Ishikawa (cell line): ENCODE results near the gene EDC4.

Experiments
- CEBPB ChIP-seq: IDR thresholded peaks from 2 replicates; pipeline ENCODE4 v1.6.1; 2012
- CREB1 ChIP-seq: IDR thresholded peaks from 2 replicates; pipeline ENCODE4 v1.6.1; 2012; ENCODE audit warnings: low read depth
- EP300 ChIP-seq: IDR thresholded peaks from 2 replicates; pipeline ENCODE4 v1.6.1; 2012; ENCODE audit warnings: borderline replicate concordance
- FOXM1 ChIP-seq: IDR thresholded peaks from 2 replicates; pipeline ENCODE4 v1.6.1; 2012; ENCODE audit warnings: low read depth, borderline replicate concordance
- MAX ChIP-seq: IDR thresholded peaks from 2 replicates; pipeline ENCODE4 v1.6.1; 2012
- RAD21 ChIP-seq: IDR thresholded peaks from 2 replicates; pipeline ENCODE4 v1.6.1; 2012; ENCODE audit warnings: low read depth
- YY1 ChIP-seq: IDR thresholded peaks from 2 replicates; pipeline ENCODE4 v1.6.1; 2012; ENCODE audit warnings: low read depth
- TF ChIP-seq, protein P1 (sequence below): IDR thresholded peaks from 2 replicates; pipeline ENCODE4 v1.6.1; 2012; ENCODE audit warnings: low read depth, mild to moderate bottlenecking

GRCh38 chr16:67833030-67833414 lies 39.8 kb upstream of the EDC4 start:
- TF ChIP-seq EP300 (no peak), CREB1 (no peak), CEBPB (no peak), YY1 (no peak), MAX (no peak), FOXM1 (no peak), RAD21 (no peak)
- TF ChIP-seq, protein P1, sequence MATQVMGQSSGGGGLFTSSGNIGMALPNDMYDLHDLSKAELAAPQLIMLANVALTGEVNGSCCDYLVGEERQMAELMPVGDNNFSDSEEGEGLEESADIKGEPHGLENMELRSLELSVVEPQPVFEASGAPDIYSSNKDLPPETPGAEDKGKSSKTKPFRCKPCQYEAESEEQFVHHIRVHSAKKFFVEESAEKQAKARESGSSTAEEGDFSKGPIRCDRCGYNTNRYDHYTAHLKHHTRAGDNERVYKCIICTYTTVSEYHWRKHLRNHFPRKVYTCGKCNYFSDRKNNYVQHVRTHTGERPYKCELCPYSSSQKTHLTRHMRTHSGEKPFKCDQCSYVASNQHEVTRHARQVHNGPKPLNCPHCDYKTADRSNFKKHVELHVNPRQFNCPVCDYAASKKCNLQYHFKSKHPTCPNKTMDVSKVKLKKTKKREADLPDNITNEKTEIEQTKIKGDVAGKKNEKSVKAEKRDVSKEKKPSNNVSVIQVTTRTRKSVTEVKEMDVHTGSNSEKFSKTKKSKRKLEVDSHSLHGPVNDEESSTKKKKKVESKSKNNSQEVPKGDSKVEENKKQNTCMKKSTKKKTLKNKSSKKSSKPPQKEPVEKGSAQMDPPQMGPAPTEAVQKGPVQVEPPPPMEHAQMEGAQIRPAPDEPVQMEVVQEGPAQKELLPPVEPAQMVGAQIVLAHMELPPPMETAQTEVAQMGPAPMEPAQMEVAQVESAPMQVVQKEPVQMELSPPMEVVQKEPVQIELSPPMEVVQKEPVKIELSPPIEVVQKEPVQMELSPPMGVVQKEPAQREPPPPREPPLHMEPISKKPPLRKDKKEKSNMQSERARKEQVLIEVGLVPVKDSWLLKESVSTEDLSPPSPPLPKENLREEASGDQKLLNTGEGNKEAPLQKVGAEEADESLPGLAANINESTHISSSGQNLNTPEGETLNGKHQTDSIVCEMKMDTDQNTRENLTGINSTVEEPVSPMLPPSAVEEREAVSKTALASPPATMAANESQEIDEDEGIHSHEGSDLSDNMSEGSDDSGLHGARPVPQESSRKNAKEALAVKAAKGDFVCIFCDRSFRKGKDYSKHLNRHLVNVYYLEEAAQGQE: no peak
